H1 (cell line): ENCODE data around the gene STRADB.

Source experiments
- CBX8 ChIP-seq: fragments of 300-800, 300-1000 bp; sonication (generic); IDR thresholded peaks from 2 replicates; pipeline ENCODE4 v1.7.1; 2016; ENCODE audit warnings: low read depth, low read length, borderline replicate concordance
- CHD2 ChIP-seq: IDR thresholded peaks from 2 replicates; pipeline ENCODE4 v1.6.1; 2012; ENCODE audit warnings: low read length, improper control_type of control experiment
- E2F6 ChIP-seq: IDR thresholded peaks from 2 replicates; pipeline ENCODE4 v1.6.1; 2012; ENCODE audit warnings: inconsistent platforms
- EZH2 ChIP-seq: fragments of 200-600 bp; sonication (generic); IDR thresholded peaks from 2 replicates; pipeline ENCODE4 v1.7.1; 2012; ENCODE audit warnings: low read depth, mild to moderate bottlenecking, moderate library complexity, low read length, inconsistent platforms; ENCODE audit not compliant: severe bottlenecking
- HDAC2 ChIP-seq, 2 experiments: fragments of 300-600 bp in 1 of 2; sonication (generic) in 1 of 2; IDR thresholded peaks; 2 replicates each; pipeline ENCODE4 v1.6.1; 2011 to 2012; ENCODE audit warnings: low read depth in 2 of 2, low read length in 2 of 2, mild to moderate bottlenecking in 2 of 2, moderate library complexity in 2 of 2, borderline replicate concordance in 1 of 2, inconsistent platforms in 1 of 2
- MAX ChIP-seq: IDR thresholded peaks from 2 replicates; pipeline ENCODE4 v1.6.1; 2012; ENCODE audit warnings: inconsistent platforms
- POLR2A ChIP-seq, 2 experiments: IDR thresholded peaks; 1 replicate in 1 of 2; 2 replicates in 1 of 2; pipeline ENCODE4 v1.6.1; 2011; ENCODE audit warnings: low read depth in 2 of 2, low read length in 2 of 2, mild to moderate bottlenecking in 2 of 2; ENCODE audit errors: control extremely low read depth in 1 of 2
- RAD21 ChIP-seq, 2 experiments: IDR thresholded peaks in 1 of 2; conservative IDR thresholded peaks in 1 of 2; 2 replicates each; pipeline ENCODE4 v1.6.1; 2011; ENCODE audit warnings: low read depth in 2 of 2, low read length in 2 of 2, improper control_type of control experiment in 1 of 2, inconsistent platforms in 1 of 2, mild to moderate bottlenecking in 1 of 2, moderate library complexity in 1 of 2
- SP1 ChIP-seq: IDR thresholded peaks from 2 replicates; pipeline ENCODE4 v1.6.1; 2011; ENCODE audit warnings: low read depth, low read length
- SUZ12 ChIP-seq: fragments of 200-600 bp; sonication (generic); IDR thresholded peaks from 2 replicates; pipeline ENCODE4 v1.6.1; 2012; ENCODE audit warnings: mild to moderate bottlenecking, inconsistent platforms, low read length, moderate library complexity, mixed read lengths
- TAF1 ChIP-seq: IDR thresholded peaks from 2 replicates; pipeline ENCODE4 v1.6.1; 2011; ENCODE audit warnings: mild to moderate bottlenecking, low read depth, low read length

- TF ChIP-seq CHD2 (no peak), POLR2A (IDR thresholded peaks at IDR 0.05; ENCODE audit: control extremely low read depth in 1 of 2, low read depth in 2 of 2, low read length in 2 of 2) (no peak), E2F6 (no peak), MAX (no peak), EZH2 (no peak), RAD21 (IDR thresholded peaks at IDR 0.05 in 1 of 2, conservative IDR thresholded peaks at IDR 0.05 in 1 of 2; ENCODE audit: low read depth in 2 of 2, low read length in 2 of 2) (no peak), CBX8 (no peak), TAF1 (no peak), SUZ12 (no peak), SP1 (no peak), HDAC2 (IDR thresholded peaks at IDR 0.05; ENCODE audit: borderline replicate concordance in 1 of 2, low read depth in 2 of 2, low read length in 2 of 2) (no peak)
Measured at GRCh38 chr2:201507725-201508124, 56.2 kb downstream of the STRADB start.
